ENCODE measurements around the gene CNOT9.

Gene CNOT9

GRCh38 chr2:218578272-218578877 lies 9.7 kb downstream of the CNOT9 start:
- no peak for DNase-seq

DNA sequence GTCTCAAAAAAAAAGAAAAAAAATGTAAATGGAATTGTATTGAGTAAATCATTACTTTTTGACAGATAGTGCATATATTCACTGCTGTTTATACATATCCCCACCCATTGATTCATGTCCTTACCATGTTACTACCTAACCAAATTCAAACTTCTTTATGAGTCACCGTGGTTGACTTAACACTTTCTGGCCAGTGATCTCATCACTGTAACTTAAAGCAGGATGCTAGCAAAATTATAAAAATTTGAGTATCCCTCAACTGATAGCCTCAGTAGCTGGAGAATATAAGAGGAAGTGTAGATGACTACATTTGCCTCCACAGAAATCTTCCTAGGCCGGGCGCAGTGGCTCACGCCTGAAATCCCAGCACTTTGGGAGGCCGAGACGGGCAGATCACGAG lies 13.4 kb downstream of the CNOT9 start:
- no peak for DNase-seq

- no peak for DNase-seq
Observed at GRCh38 chr2:218583983-218584850, 15.6 kb downstream of the CNOT9 start.

DNA sequence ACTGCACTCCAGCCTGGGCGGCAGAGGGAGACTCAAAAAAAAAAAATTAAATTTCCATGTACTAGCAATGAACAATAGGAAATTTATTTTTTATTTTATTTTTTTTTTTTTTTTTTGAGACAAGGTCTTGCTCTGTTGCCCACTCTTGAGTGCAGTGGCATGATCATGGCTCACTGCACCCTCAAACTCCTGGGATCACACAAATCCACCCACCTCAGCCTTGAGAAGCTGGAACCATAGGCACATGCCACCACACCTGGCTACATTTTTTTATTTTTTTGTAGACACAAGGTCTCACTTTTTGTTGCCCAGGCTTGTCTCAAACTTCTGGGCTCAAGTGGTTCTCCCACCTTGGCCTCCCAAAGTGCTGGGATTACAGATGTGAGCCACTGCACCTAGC lies 16.9 kb downstream of the CNOT9 start:
- no peak for DNase-seq

- DNase-seq: no peak
Observed at GRCh38 chr2:218605432-218605831, 36.8 kb downstream of the CNOT9 start.

- DNase-seq: no peak
Observed at GRCh38 chr2:218607436-218608115, 38.9 kb downstream of the CNOT9 start, which contains the start of gene PLCD4. TSS of gene PLCD4 (plus strand) at chr2:218607899. CDS start at chr2:218615740, 7,841 bp downstream.

- no peak for DNase-seq
Observed at GRCh38 chr2:218615868-218616315, 47.3 kb downstream of the CNOT9 start.

- DNase-seq: no peak
Observed at GRCh38 chr2:218618102-218618860, 49.6 kb downstream of the CNOT9 start.

- no peak for DNase-seq
Observed at GRCh38 chr2:218621007-218621406, 52.4 kb downstream of the CNOT9 start.

DNA sequence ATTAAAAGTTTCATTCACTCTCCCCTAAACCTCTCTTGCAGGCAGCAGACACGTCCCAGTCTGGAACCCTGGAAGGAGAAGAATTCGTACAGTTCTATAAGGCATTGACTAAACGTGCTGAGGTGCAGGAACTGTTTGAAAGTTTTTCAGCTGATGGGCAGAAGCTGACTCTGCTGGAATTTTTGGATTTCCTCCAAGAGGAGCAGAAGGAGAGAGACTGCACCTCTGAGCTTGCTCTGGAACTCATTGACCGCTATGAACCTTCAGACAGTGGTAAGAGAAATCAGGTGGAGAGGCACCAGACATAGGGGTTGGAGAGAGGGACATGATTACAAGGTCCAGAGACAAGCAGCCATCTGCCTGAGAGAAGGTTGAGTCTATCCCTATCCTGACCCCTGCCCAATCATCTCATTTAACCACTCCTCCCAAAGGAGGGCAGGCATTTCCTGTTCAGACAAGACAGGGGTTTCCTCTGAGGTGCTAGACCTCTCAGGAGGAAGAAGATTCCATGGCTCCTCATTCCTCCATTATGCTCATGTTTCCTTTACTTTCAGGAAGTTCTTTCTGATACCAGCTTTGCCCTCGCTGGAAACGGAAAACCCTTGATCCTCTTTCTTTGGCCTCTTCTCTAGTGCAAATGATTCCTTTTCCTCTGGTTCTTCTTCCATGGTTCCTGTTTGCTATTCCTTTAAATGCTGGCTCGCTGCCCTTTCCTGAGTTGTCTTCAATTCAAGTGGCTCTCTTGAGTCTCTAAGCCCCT lies 54.1 kb downstream of the CNOT9 start:
- DNase-seq: no peak

DNA sequence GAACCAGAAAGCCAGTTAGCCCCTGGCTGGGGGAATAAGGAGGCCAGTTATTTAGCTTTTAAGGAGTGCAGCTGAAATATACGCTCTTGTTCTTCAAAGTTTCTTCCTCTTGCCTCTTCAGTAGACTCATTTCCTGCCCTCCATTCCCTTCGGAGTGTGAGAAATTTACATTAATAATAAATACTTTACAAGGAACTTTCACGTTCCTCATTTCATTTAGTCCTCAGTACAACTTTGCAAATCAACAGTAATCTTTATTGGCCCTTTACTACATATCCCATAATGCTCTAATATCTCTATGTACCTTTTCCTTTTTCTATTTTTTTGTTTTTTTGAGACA lies 54.7 kb downstream of the CNOT9 start:
- DNase-seq: no peak

DNA sequence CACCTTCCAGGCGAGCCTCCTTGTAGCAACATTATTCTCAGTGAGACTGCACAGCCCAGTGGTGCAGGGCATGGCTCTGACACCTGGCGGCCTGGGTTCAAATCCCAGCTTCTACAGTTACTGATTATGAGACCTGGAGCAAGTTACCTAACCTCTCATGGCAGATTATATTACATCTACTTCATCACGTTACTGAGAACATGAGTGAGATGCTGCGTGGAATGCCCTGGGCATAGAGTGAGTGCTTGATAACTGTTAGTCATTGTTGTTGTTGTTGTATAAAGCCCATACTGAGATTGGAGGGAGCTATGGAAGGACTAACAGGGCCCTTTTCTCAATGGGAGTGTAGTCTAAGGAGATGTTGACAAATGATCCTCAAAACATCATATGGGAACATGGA lies 57.7 kb downstream of the CNOT9 start:
- DNase-seq: no peak

- DNase-seq: no peak
Observed at GRCh38 chr2:218627939-218628338, 59.3 kb downstream of the CNOT9 start.

- DNase-seq: no peak
Observed at GRCh38 chr2:218631837-218632236, 63.2 kb downstream of the CNOT9 start.

GRCh38 chr2:218635719-218636118 lies 67.1 kb downstream of the CNOT9 start:
- no peak for DNase-seq

DNA sequence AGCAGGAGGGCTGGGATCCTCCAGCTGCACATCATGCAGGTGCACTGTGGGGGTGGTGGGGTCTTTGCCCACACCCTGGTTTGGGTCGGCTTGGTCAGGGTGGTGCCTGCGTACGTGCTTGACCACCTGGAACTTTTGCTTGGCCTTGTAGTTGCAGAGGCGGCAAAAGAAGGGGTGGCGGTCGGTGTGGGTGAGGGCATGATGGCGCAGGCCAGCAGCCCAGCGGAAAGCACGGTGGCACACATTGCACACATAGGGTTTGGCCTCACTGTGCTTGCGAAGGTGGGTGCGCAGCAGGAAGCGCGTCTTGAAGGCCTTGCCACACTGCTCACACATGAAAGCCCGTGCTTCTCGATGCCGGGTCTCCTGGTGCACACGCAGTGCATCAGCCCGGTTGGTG lies 69.7 kb downstream of the CNOT9 start:
- no peak for DNase-seq

GRCh38 chr2:218642121-218642656 lies 73.5 kb downstream of the CNOT9 start:
- DNase-seq: no peak

GRCh38 chr2:218642786-218643185 lies 74.1 kb downstream of the CNOT9 start:
- DNase-seq: no peak

DNA sequence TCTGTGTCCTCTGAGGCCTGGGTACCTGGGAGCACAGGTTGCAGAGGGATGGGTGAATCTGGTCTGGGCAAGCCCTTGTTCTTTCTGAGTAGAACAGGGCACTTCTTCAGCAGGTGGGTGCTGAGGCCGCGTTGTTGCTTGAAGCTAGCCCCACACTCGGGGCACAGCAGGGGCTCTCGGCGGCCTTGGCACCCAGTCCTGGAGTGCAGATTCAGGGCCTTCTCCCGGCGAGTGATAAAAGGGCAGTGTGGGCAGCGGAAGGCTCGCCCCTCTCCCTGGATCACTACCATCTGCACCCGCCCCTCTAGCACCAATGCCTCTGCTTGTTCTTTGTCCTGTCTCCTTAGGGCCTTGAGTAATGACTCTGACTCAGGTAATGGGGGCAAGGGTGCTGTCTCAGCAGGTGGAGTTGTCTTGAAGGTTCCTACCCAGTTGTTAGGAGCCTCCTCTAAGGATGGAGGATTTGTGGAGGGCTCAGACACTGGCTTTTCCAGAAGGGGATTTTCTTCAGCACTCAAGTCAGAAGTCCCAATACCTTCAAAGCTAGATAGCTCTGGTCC lies 75.2 kb downstream of the CNOT9 start:
- DNase-seq: no peak

GRCh38 chr2:218644721-218645120 lies 76.1 kb downstream of the CNOT9 start:
- no peak for DNase-seq

GRCh38 chr2:218645126-218645525 lies 76.5 kb downstream of the CNOT9 start:
- no peak for DNase-seq

All from stimulated activated CD8-positive, alpha-beta memory T cell treated with anti-CD3 and anti-CD28 coated beads, Interleukin-4, amount 100 ng/mL, for 48 hours (primary cell).